RWPE1 (cell line): ENCODE measurements around the gene STARD3.
"Not testable (repeated sequence)": the region's sequence is repeated elsewhere in the genome, so short reads cannot be mapped to it uniquely, and the experiment has no call there.

Source experiments
- CTCF ChIA-PET: fragments of 350-600 bp; sonication (Branson Sonifier 250); formaldehyde crosslinking; extraction: SDS; loops from one replicate; lab custom pipeline; 2021; lab: Yijun Ruan, JAX
- POLR2A ChIA-PET: fragments of 400-600 bp; formaldehyde crosslinking; extraction: SDS; loops from one replicate; lab custom pipeline; 2020; ENCODE audit warnings: antibody characterized with exemption; ENCODE audit not compliant: low non-redundant PET; lab: Yijun Ruan, JAX
- DNase-seq: peaks from one replicate; pipeline ENCODE4 v3.0.0; 2012; ENCODE audit warnings: low spot score
- H3K27ac ChIP-seq: fragments of 450-650 bp; 2 replicates; pipeline ENCODE4 v1.5.1; 2017
- TF ChIP-seq, protein P1 (sequence below): fragments of 450-650 bp; conservative IDR thresholded peaks from 2 replicates; pipeline ENCODE4 v1.5.1; 2017; ENCODE audit warnings: low read depth, mild to moderate bottlenecking

Gene STARD3

DNA sequence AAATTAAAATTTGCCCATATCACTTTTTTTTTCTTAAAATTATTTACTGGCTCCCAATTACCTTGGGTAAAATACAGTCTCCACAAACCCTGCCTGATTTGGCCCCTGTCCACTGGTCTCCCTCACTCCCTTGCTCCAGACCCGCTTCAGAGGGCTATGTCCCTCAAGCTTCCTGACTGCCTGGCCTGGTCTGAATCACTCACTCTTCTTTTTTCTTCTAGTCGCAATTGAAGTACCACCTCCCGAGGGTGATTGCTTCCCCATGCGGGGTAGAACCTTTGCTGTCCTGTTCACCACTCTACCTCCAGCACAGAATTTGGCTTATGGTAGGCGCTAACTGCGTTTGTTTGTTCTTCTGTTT lies 51.5 kb downstream of the STARD3 start:
- DNase-seq: no peak
- CTCF ChIA-PET: interaction anchor here (0.6 to 1.4 kb wide), 5 partner anchors 11 to 67 kb away, joined by 3 to 4 read pairs (median 3); no protein-coding TSS in a partner anchor
- TF ChIP-seq, protein P1, sequence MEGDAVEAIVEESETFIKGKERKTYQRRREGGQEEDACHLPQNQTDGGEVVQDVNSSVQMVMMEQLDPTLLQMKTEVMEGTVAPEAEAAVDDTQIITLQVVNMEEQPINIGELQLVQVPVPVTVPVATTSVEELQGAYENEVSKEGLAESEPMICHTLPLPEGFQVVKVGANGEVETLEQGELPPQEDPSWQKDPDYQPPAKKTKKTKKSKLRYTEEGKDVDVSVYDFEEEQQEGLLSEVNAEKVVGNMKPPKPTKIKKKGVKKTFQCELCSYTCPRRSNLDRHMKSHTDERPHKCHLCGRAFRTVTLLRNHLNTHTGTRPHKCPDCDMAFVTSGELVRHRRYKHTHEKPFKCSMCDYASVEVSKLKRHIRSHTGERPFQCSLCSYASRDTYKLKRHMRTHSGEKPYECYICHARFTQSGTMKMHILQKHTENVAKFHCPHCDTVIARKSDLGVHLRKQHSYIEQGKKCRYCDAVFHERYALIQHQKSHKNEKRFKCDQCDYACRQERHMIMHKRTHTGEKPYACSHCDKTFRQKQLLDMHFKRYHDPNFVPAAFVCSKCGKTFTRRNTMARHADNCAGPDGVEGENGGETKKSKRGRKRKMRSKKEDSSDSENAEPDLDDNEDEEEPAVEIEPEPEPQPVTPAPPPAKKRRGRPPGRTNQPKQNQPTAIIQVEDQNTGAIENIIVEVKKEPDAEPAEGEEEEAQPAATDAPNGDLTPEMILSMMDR: no peak
- H3K27ac ChIP-seq: peak overlapping the region; percentile 96
- POLR2A ChIA-PET: interaction anchor here (0.5 to 2.3 kb wide), 4 partner anchors 11 to 65 kb away, joined by 3 to 10 read pairs (median 3); partner anchors contain the start of gene ERBB2

DNA sequence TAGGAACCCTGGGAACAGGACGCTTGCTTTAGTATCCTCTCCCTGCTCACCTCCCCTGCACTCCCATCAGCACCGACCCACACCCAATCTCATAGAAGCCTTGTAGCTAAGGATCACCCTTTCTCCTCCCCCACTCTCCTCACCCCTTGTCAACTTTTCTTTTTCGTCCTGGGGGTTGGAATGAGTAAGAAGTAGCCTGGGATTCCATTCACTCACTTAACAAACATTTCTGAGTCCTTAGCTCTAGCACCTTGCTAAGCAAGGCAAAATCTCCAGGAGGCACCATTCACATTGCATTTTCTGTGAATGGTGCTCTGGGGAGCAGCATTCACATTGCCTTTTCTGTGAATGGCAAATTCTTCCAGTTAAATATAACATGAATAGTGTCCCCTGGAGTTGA lies 52.0 kb downstream of the STARD3 start:
- ChIA-PET CTCF (interaction anchor here (0.7 to 1.1 kb wide), 3 partner anchors 10 to 17 kb away, joined by 3 to 6 read pairs (median 4); no protein-coding TSS in a partner anchor), POLR2A (interaction anchor here (0.5 to 2.3 kb wide), 2 partner anchors 11 to 16 kb away, joined by 3 to 10 read pairs; partner anchors contain the start of gene ERBB2)
- H3K27ac ChIP-seq: no peak overlapping the region; the same call in 1 of the 2 replicates
- TF ChIP-seq, protein P1: no peak
- no peak for DNase-seq

DNA sequence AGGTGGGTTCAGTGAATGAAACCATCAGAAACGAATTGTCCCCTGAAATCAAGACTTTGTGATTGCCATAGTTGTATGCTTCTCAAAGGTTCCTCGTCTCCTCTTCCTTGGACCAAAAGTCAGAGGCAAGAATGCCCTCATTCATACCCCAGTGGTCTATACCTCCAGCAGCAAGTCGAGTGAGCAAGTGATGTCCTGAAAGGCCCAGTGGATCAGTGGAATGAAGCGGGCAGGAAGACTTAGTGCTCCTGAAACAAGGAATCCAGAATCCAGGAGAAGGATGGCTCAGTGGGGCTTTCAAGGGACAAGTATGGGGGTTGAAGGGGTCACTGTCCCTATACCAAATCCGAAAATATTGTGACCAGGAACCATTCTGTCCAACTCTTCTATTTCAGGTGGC lies 57.6 kb downstream of the STARD3 start:
- ChIA-PET CTCF (no interaction called here), POLR2A (interaction anchor here (0.7 kb wide), 1 partner anchor 45 kb away, joined by 3 read pairs; no protein-coding TSS in a partner anchor)
- H3K27ac ChIP-seq: no peak overlapping the region; the same call in 1 of the 2 replicates
- TF ChIP-seq, protein P1: no peak
- DNase-seq: no peak

DNA sequence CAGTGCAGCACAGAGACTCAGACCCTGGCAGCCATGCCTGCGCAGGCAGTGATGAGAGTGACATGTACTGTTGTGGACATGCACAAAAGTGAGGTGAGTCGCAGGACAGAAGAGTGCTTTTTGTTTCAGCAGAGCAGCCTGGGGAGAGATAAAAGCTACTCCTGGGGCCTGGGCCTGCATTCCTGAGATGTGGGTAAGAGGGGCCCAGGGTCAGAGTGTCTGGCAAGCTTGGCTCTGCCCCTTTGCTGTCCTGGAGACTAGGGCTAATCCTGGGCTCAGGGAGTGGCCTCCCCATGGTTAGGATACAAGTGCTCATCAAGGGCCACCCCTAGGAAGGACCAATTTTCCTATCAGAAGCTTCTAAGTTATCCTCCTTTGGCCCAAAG lies 58.1 kb downstream of the STARD3 start:
- no peak overlapping the region; the same call in 1 of the 2 replicates for H3K27ac ChIP-seq
- DNase-seq: no peak
- ChIA-PET CTCF (interaction anchor here (0.6 to 0.8 kb wide), 2 partner anchors 19 to 34 kb away, joined by 3 to 5 read pairs; no protein-coding TSS in a partner anchor), POLR2A (interaction anchor here (0.5 to 0.7 kb wide), 2 partner anchors 44 to 49 kb away, joined by 3 to 7 read pairs; no protein-coding TSS in a partner anchor)
- TF ChIP-seq, protein P1: no peak

DNA sequence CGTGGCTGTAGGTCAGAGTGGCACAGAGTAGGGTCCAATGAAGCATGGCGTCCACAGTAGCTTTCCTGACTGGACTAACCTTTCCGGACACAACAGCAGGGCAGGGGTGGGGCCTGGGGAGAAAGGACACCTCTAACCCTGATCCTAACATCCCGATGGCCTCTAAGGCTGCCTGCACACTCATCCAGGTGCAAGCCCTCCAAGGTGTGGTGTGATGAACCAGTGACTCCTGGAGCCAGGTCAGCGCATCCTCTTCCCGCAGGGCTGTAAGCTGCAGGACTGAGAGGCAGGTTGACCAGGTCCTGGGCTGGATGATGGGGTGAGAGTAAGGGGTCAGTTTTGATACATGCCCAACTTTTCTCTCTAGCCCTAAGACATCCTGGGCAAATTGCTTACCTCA lies 59.8 kb downstream of the STARD3 start:
- TF ChIP-seq, protein P1: no peak
- ChIA-PET CTCF (no interaction called here), POLR2A (no interaction called here)
- H3K27ac ChIP-seq: no peak overlapping the region
- DNase-seq: no peak

DNA sequence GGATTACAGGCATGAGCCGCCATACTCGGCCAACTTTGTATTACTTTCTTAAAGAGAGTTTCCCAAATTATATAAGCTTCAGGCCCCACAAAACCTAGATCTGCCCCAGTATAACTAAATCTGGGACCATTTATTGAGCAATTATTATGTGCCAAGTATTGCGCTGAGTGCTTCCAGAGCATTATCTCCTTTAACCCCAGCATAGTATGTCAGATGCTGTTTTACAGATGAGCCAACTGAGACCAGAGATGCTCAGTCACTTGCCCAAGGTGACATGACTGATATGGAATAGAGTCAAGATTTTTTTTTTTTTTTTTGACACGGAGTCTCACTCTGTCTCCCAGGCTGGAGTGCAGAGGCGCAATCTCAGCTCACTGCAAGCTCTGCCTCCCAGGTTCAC lies 61.0 kb downstream of the STARD3 start:
- CTCF ChIA-PET: interaction anchor here (0.6 kb wide), 1 partner anchor 701 kb away, joined by 6 read pairs; no protein-coding TSS in a partner anchor
- TF ChIP-seq, protein P1: no peak
- POLR2A ChIA-PET: no interaction called here
- no peak overlapping the region for H3K27ac ChIP-seq
- DNase-seq: no peak

DNA sequence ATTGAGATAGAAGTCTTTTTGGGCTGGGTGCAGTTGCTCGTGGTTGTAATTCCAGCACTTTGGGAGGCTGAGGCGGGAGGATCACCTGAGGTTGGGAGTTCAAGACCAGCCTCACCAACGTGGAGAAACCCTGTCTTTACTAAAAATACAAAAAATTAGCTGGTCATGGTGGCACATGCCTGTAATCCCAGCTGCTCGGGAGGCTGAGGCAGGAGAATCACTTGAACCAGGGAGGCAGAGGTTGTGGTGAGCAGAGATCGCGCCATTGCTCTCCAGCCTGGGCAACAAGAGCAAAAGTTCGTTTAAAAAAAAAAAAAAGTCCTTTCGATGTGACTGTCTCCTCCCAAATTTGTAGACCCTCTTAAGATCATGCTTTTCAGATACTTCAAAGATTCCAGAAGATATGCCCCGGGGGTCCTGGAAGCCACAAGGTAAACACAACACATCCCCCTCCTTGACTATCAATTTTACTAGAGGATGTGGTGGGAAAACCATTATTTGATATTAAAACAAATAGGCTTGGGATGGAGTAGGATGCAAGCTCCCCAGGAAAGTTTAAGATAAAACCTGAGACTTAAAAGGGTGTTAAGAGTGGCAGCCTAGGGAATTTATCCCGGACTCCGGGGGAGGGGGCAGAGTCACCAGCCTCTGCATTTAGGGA lies 62.3 kb downstream of the STARD3 start:
- peak overlapping the region; percentile 75 for H3K27ac ChIP-seq
- ChIA-PET CTCF (interaction anchor here (0.8 to 1.3 kb wide), 4 partner anchors 10 to 78 kb away, joined by 3 to 4 read pairs (median 4); partner anchors contain the start of gene MIEN1), POLR2A (interaction anchor here (0.6 to 1.3 kb wide), 7 partner anchors 11 to 828 kb away, joined by 3 to 10 read pairs (median 4); partner anchors contain the start of genes MIEN1 and PGAP3)
- DNase-seq: not testable (repeated sequence)
